ENCODE results near the gene PLXNB2.

Gene PLXNB2

GRCh38 chr22:50280022-50280707 lies 27.3 kb downstream of the PLXNB2 start:
- Histone ChIP-seq H3K4me1 (ENCODE audit: insufficient read depth, low read length) (no peaks in the 10 kb centered on the region), H3K4me2 (ENCODE audit: insufficient read depth, low read length) (no peak overlapping the region), H3K4me3 (ENCODE audit: low read depth in 1 of 2, low read length in 2 of 2) (no peak overlapping the region), H4K20me1 (ENCODE audit: insufficient read depth, low read length) (no peaks in the 10 kb centered on the region), H3K36me3 (ENCODE audit: insufficient read depth, low read length) (no peaks in the 10 kb centered on the region), H3K9ac (ENCODE audit: low read depth, low read length) (no peak overlapping the region), H3K27me3 (ENCODE audit: insufficient read depth, low read length, poor library complexity) (no peaks in the 10 kb centered on the region), H3K9me3 (ENCODE audit: insufficient read depth, low read length, severe bottlenecking) (no peaks in the 10 kb centered on the region), H2AFZ (ENCODE audit: low read depth, low read length) (no peak overlapping the region), H3K79me2 (ENCODE audit: insufficient read depth, low read length) (no peaks in the 10 kb centered on the region), H3K27ac (ENCODE audit: low read length) (no peak overlapping the region)
- no peak for DNase-seq
- ATAC-seq (ENCODE audit: insufficient read depth, low read depth): no peak
- TF ChIP-seq EZH2 (IDR thresholded peaks at IDR 0.05; ENCODE audit: borderline replicate concordance, low read depth, low read length, severe bottlenecking): no peak
- TF ChIP-seq CTCF (IDR thresholded peaks at IDR 0.05; ENCODE audit: borderline replicate concordance, extremely low read depth, low read length, poor library complexity, severe bottlenecking): no peak

GRCh38 chr22:50278956-50279619 lies 28.4 kb downstream of the PLXNB2 start:
- Histone ChIP-seq H3K79me2 (ENCODE audit: insufficient read depth, low read length) (no peaks in the 10 kb centered on the region), H3K36me3 (ENCODE audit: insufficient read depth, low read length) (no peaks in the 10 kb centered on the region), H3K27me3 (ENCODE audit: insufficient read depth, low read length, poor library complexity) (no peaks in the 10 kb centered on the region), H2AFZ (ENCODE audit: low read depth, low read length) (no peak overlapping the region), H3K4me1 (ENCODE audit: insufficient read depth, low read length) (no peaks in the 10 kb centered on the region), H4K20me1 (ENCODE audit: insufficient read depth, low read length) (no peaks in the 10 kb centered on the region), H3K9me3 (ENCODE audit: insufficient read depth, low read length, severe bottlenecking) (no peaks in the 10 kb centered on the region), H3K4me3 (ENCODE audit: low read depth in 1 of 2, low read length in 2 of 2) (no peak overlapping the region), H3K27ac (ENCODE audit: low read length) (no peak overlapping the region), H3K9ac (ENCODE audit: low read depth, low read length) (no peak overlapping the region), H3K4me2 (ENCODE audit: insufficient read depth, low read length) (no peak overlapping the region)
- no peak for ATAC-seq (ENCODE audit: insufficient read depth, low read depth)
- TF ChIP-seq CTCF (IDR thresholded peaks at IDR 0.05; ENCODE audit: borderline replicate concordance, extremely low read depth, low read length, poor library complexity, severe bottlenecking): no peak
- TF ChIP-seq EZH2 (IDR thresholded peaks at IDR 0.05; ENCODE audit: borderline replicate concordance, low read depth, low read length, severe bottlenecking): no peak
- DNase-seq: no peak

GRCh38 chr22:50278461-50278860 lies 29.0 kb downstream of the PLXNB2 start:
- Histone ChIP-seq H3K27ac (ENCODE audit: low read length) (no peak overlapping the region), H2AFZ (ENCODE audit: low read depth, low read length) (no peak overlapping the region), H4K20me1 (ENCODE audit: insufficient read depth, low read length) (no peaks in the 10 kb centered on the region), H3K79me2 (ENCODE audit: insufficient read depth, low read length) (no peaks in the 10 kb centered on the region), H3K36me3 (ENCODE audit: insufficient read depth, low read length) (no peaks in the 10 kb centered on the region), H3K4me3 (ENCODE audit: low read depth in 1 of 2, low read length in 2 of 2) (no peak overlapping the region), H3K27me3 (ENCODE audit: insufficient read depth, low read length, poor library complexity) (no peaks in the 10 kb centered on the region), H3K9ac (ENCODE audit: low read depth, low read length) (no peak overlapping the region), H3K9me3 (ENCODE audit: insufficient read depth, low read length, severe bottlenecking) (no peaks in the 10 kb centered on the region), H3K4me1 (ENCODE audit: insufficient read depth, low read length) (no peaks in the 10 kb centered on the region), H3K4me2 (ENCODE audit: insufficient read depth, low read length) (no peak overlapping the region)
- TF ChIP-seq EZH2 (IDR thresholded peaks at IDR 0.05; ENCODE audit: borderline replicate concordance, low read depth, low read length, severe bottlenecking) (no peak), CTCF (IDR thresholded peaks at IDR 0.05; ENCODE audit: borderline replicate concordance, extremely low read depth, low read length, poor library complexity, severe bottlenecking) (no peak)
- DNase-seq (no peak), ATAC-seq (ENCODE audit: insufficient read depth, low read depth) (no peak)

All from DND-41 (cell line).